ENCODE measurements around the gene TBC1D19.

DNA sequence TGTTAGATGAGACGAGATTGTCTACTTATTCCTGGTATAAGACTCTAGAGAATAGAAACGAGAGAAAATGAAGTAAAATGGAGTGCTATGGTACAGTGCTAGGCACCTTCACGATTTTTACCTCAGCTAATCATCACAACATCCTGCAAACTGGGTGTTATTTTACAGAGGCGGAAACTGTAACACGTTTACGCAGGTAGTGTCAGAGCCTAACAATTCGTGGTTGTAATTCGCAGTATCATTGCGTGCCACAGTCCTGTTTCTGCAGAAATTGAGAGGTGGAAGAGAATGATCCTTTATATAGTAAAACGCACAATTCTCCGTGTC is 383 bp upstream of the TBC1D19 start:
- TF ChIP-seq POLR2A (IDR thresholded peaks at IDR 0.05) (no peak), POLR2AphosphoS5 (IDR thresholded peaks at IDR 0.05) (no peak)
